Hippocampal formation (tissue), 2 donors: ENCODE data around the gene ACKR1.

Experiments
- DNase-seq, 2 donors: peaks; one replicate each; lab custom pipeline; 2025; lab: John Stamatoyannopoulos, UW

Gene ACKR1

GRCh38 chr1:159187647-159188374 is 16.9 kb upstream of the ACKR1 start:
- DNase-seq: no peak

- peak; percentile 33 to 39 for DNase-seq
Observed at GRCh38 chr1:159188375-159188788, 16.3 kb upstream of the ACKR1 start.

- DNase-seq: no peak
Observed at GRCh38 chr1:159190441-159190840, 14.2 kb upstream of the ACKR1 start.

GRCh38 chr1:159196543-159196942 is 8.1 kb upstream of the ACKR1 start:
- no peak for DNase-seq

GRCh38 chr1:159197561-159198557 is 6.8 kb upstream of the ACKR1 start:
- peak; percentile 51 to 77 for DNase-seq

- no peak for DNase-seq
Observed at GRCh38 chr1:159199901-159200300, 4.8 kb upstream of the ACKR1 start.

GRCh38 chr1:159200769-159201168 is 3.9 kb upstream of the ACKR1 start:
- no peak for DNase-seq

GRCh38 chr1:159201642-159202041 is 3.0 kb upstream of the ACKR1 start:
- DNase-seq: no peak

GRCh38 chr1:159203610-159204009 is 1.1 kb upstream of the ACKR1 start:
- no peak for DNase-seq

- DNase-seq: no peak
Observed at GRCh38 chr1:159205225-159205624, 550 bp downstream of the ACKR1 start.

- DNase-seq: no peak
Observed at GRCh38 chr1:159206110-159206509, 1.4 kb downstream of the ACKR1 start.

GRCh38 chr1:159207080-159207479 is 2.4 kb downstream of the ACKR1 start:
- DNase-seq: no peak

GRCh38 chr1:159207774-159208173 is 3.1 kb downstream of the ACKR1 start:
- DNase-seq: peak in 1 of 2 donors; percentile 36

GRCh38 chr1:159208175-159208825 is 3.6 kb downstream of the ACKR1 start:
- DNase-seq: no peak

- no peak for DNase-seq
Observed at GRCh38 chr1:159209061-159209460, 4.4 kb downstream of the ACKR1 start.

GRCh38 chr1:159211331-159212136 is 6.9 kb downstream of the ACKR1 start:
- DNase-seq: peak; percentile 11 to 30

- no peak for DNase-seq
Observed at GRCh38 chr1:159212596-159212995, 7.9 kb downstream of the ACKR1 start.

GRCh38 chr1:159214149-159214760 is 9.6 kb downstream of the ACKR1 start:
- peak; percentile 16 to 53 for DNase-seq

GRCh38 chr1:159218649-159219636 is 14.3 kb downstream of the ACKR1 start:
- no peak for DNase-seq
